HepG2 (cell line): ENCODE measurements around the gene CTCF. TPM values are rescaled to one million over a fixed set of nuclear protein-coding genes. Genes with fewer than 3 reads are reported as not detected.

ENCODE experiments used
- CCAR2 ChIP-seq: fragments of 200-400 bp; formaldehyde crosslinking; optimal IDR thresholded peaks from 2 replicates; pipeline ENCODE3; 2018; ENCODE audit warnings: low read depth, mild to moderate bottlenecking, low read length, moderate library complexity
- CHCHD3 ChIP-seq: sonication (generic); formaldehyde crosslinking; IDR thresholded peaks from 2 replicates; pipeline ENCODE4 v1.8.0; 2022; ENCODE audit warnings: mild to moderate bottlenecking, missing genetic modification reagents, moderate library complexity
- EEA1 ChIP-seq: sonication (generic); formaldehyde crosslinking; IDR thresholded peaks from 2 replicates; pipeline ENCODE4 v1.5.1; 2020; ENCODE audit warnings: mild to moderate bottlenecking, missing genetic modification reagents, borderline replicate concordance
- HNF4A ChIP-seq: sonication (generic); formaldehyde crosslinking; IDR thresholded peaks from 2 replicates; pipeline ENCODE4 v1.4.0; 2020; ENCODE audit warnings: missing genetic modification reagents
- JARID2 ChIP-seq: sonication (generic); formaldehyde crosslinking; IDR thresholded peaks from 2 replicates; pipeline ENCODE4 v1.8.1; 2023; ENCODE audit warnings: missing genetic modification reagents, inconsistent platforms; ENCODE audit not compliant: insufficient replicate concordance
- KDM1A ChIP-seq: IDR thresholded peaks from 2 replicates; pipeline ENCODE4 v1.6.1; 2016; ENCODE audit warnings: missing compliant biosample characterization
- MAFF ChIP-seq: IDR thresholded peaks from 2 replicates; pipeline ENCODE4 v1.6.1; 2011; ENCODE audit warnings: low read depth, low read length, improper control_type of control experiment
- MAZ ChIP-seq, 2 experiments: sonication (generic) in 1 of 2; formaldehyde crosslinking in 1 of 2; IDR thresholded peaks; 2 replicates each; pipeline versions ENCODE4 v1.5.0 to v1.6.1; 2012 to 2020; ENCODE audit warnings: low read depth in 2 of 2, mild to moderate bottlenecking in 2 of 2, borderline replicate concordance in 1 of 2, improper control_type of control experiment in 1 of 2, low read length in 1 of 2, missing genetic modification reagents in 1 of 2, moderate library complexity in 1 of 2
- MTF2 ChIP-seq: sonication (generic); formaldehyde crosslinking; IDR thresholded peaks from 2 replicates; pipeline ENCODE4 v1.5.0; 2020; ENCODE audit warnings: missing genetic modification reagents, borderline replicate concordance
- NAIF1 ChIP-seq: sonication (generic); formaldehyde crosslinking; IDR thresholded peaks from 2 replicates; pipeline ENCODE4 v1.5.0; 2020; ENCODE audit warnings: mild to moderate bottlenecking, missing genetic modification reagents, borderline replicate concordance
- NONO ChIP-seq, 2 experiments: fragments of 450-650 bp in 1 of 2; sonication (generic) in 1 of 2; formaldehyde crosslinking in 1 of 2; IDR thresholded peaks in 1 of 2; conservative IDR thresholded peaks in 1 of 2; 2 replicates each; pipeline versions ENCODE4 v1.6.1 to v1.8.0; 2017 to 2022; ENCODE audit warnings: mild to moderate bottlenecking in 1 of 2, missing genetic modification reagents in 1 of 2, moderate library complexity in 1 of 2
- NR2F2 ChIP-seq: IDR thresholded peaks from 2 replicates; pipeline ENCODE4 v1.6.1; 2012; ENCODE audit warnings: low read depth, inconsistent platforms, borderline replicate concordance
- TFDP2 ChIP-seq: sonication (generic); formaldehyde crosslinking; IDR thresholded peaks from 2 replicates; pipeline ENCODE4 v1.4.0; 2020; ENCODE audit warnings: missing genetic modification reagents
- WIZ ChIP-seq: sonication (generic); formaldehyde crosslinking; IDR thresholded peaks from 2 replicates; pipeline ENCODE4 v1.5.1; 2020; ENCODE audit warnings: mild to moderate bottlenecking, missing genetic modification reagents
- ZFP90 ChIP-seq: sonication (generic); formaldehyde crosslinking; IDR thresholded peaks from 2 replicates; pipeline ENCODE4 v1.8.0; 2022; ENCODE audit warnings: missing genetic modification reagents, mild to moderate bottlenecking, inconsistent platforms, borderline replicate concordance
- ZNF24 ChIP-seq: fragments of 450-650 bp; IDR thresholded peaks from 2 replicates; pipeline ENCODE4 v1.6.1; 2017; ENCODE audit warnings: antibody characterized with exemption, mild to moderate bottlenecking
- ZNF451 ChIP-seq: sonication (generic); formaldehyde crosslinking; IDR thresholded peaks from 2 replicates; pipeline ENCODE4 v1.5.0; 2020; ENCODE audit warnings: mild to moderate bottlenecking, missing genetic modification reagents
- ZNF543 ChIP-seq: sonication (generic); formaldehyde crosslinking; IDR thresholded peaks from 2 replicates; pipeline ENCODE4 v1.4.0; 2020; ENCODE audit warnings: mild to moderate bottlenecking, missing genetic modification reagents
- ZNF737 ChIP-seq: sonication (generic); formaldehyde crosslinking; IDR thresholded peaks from 2 replicates; pipeline ENCODE4 v1.5.0; 2020; ENCODE audit warnings: missing genetic modification reagents, mild to moderate bottlenecking, borderline replicate concordance
- ZNF775 ChIP-seq: sonication (generic); formaldehyde crosslinking; IDR thresholded peaks from 2 replicates; pipeline ENCODE4 v1.4.0; 2020; ENCODE audit warnings: missing genetic modification reagents, mild to moderate bottlenecking, moderate library complexity, borderline replicate concordance
- polyA plus RNA-seq, 8 experiments: library from polyadenylated mRNA; depleted of rRNA in 3 of 8; stranded (reverse) in 7 of 8; unstranded in 1 of 8; fragments of >200 nt; fragmentation: Illumina TruSeq in 4 of 8; extraction: Trizol in 4 of 8; gene quantifications; 2 replicates each; pipeline versions ENCODE4 v1.2.1 to v1.2.3, GENCODE V29; 2011 to 2016; ENCODE audit warnings: low read depth in 4 of 8, missing spikeins in 1 of 8, mixed read lengths in 1 of 8; ENCODE audit not compliant: insufficient read depth in 1 of 8
- total RNA-seq, 5 experiments: library from RNA; depleted of rRNA; stranded (reverse); fragments of >200 nt; fragmentation: Illumina TruSeq; extraction: Trizol; gene quantifications; 2 replicates each; pipeline ENCODE4 v1.2.3, GENCODE V29; 2016; ENCODE audit warnings: low read depth in 1 of 5
- TF ChIP-seq, protein P1 (sequence below): sonication (generic); formaldehyde crosslinking; IDR thresholded peaks from 2 replicates; pipeline ENCODE4 v1.9.0; 2022; ENCODE audit warnings: low read depth, missing genetic modification reagents

The CTCF gene
- total and polyA plus RNA-seq, 2 of the 13 experiments (the other 11 are each of a cell fraction or from before 2014, with no cell fraction given) = 19.5 to 37.5 TPM

DNA sequence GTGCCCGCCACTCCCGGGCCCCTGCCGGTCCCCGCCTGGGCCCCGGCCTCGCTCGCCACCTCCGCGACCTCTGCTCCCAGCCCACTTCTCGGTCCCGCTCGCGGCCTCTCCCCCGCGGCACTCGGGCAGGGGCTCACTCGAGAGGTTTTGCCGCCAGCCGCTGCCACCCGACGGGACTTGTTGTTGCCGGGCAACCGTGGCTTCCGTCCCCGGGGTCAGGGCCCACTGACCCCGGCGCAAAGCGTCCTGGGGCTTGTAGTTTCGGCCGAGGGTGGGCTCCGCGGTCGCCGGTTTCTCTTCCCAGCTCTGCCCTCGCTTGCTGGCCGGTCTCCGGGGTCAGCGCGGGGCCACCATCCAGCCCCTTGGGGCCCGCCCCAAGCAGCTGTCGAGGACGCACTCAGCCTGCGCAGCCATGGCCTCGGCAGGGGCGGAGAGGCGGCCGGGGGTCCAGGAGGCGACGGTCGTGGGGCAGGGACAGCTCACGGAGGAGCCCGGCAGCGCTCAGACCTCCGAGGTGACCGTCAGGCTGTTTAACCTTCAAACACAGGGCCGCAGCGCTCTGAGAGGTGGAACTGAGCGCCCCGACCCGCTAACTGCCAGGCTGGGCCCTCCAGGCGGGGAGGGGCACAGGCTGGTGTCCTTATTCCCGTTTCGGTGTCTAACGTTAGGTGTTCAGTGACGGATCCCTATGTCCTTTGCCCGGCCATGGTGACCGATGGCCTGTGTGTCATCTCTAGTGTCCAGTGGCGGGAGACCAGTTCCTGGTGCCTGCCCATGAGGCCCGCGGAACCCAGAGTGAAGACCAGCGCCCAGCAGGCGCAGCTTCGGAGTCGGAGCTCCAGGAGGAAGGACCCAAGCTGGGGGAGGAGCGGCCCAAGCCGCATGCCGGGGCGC is 104.5 kb downstream of the CTCF start, which contains the start of the genes C16orf86 and ENKD1 (continued):
- TF ChIP-seq TFDP2 (CRISPR knock-in tag) (peak; percentile 66), KDM1A (CRISPR knock-in tag) (0 out of 2 replicates have a peak, but pooled peaks have one; percentile 6), CHCHD3 (CRISPR knock-in tag) (0 out of 2 replicates have a peak, but pooled peaks have one; percentile 13), ZNF775 (CRISPR knock-in tag) (no peak), ZNF543 (CRISPR knock-in tag) (no peak; the same call in 1 of the 2 replicates), MTF2 (CRISPR knock-in tag) (no peak), NR2F2 (peak; percentile 47; the same call in 1 of the 2 replicates), ZNF24 (no peak), MAZ (IDR thresholded peaks at IDR 0.05; ENCODE audit: borderline replicate concordance, low read depth, low read length) (0 out of 2 replicates have a peak, but pooled peaks have one; percentile 69), MAZ (CRISPR knock-in tag; IDR thresholded peaks at IDR 0.05; ENCODE audit: low read depth) (0 out of 2 replicates have a peak, but pooled peaks have one; percentile 11), ZNF737 (no peak), ZNF451 (peak; percentile 6; the same call in 1 of the 2 replicates), CCAR2 (no peak), JARID2 (CRISPR knock-in tag) (no peak), NONO (IDR thresholded peaks at IDR 0.05) (no peak), NONO (CRISPR knock-in tag; conservative IDR thresholded peaks at IDR 0.05) (peak; percentile 27; the same call in 1 of the 2 replicates), NAIF1 (CRISPR knock-in tag) (peak; percentile 17; the same call in 1 of the 2 replicates), EEA1 (CRISPR knock-in tag) (peak; percentile 59; the same call in 1 of the 2 replicates), HNF4A (peak; percentile 39; the same call in 1 of the 2 replicates), WIZ (no peak; the same call in 1 of the 2 replicates), ZFP90 (0 out of 2 replicates have a peak, but pooled peaks have one; percentile 49), MAFF (no peak)
- TF ChIP-seq, protein P1, sequence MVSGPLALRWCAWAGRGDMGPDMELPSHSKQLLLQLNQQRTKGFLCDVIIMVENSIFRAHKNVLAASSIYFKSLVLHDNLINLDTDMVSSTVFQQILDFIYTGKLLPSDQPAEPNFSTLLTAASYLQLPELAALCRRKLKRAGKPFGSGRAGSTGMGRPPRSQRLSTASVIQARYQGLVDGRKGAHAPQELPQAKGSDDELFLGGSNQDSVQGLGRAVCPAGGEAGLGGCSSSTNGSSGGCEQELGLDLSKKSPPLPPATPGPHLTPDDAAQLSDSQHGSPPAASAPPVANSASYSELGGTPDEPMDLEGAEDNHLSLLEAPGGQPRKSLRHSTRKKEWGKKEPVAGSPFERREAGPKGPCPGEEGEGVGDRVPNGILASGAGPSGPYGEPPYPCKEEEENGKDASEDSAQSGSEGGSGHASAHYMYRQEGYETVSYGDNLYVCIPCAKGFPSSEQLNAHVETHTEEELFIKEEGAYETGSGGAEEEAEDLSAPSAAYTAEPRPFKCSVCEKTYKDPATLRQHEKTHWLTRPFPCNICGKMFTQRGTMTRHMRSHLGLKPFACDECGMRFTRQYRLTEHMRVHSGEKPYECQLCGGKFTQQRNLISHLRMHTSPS (CRISPR knock-in tag) = 0 out of 2 replicates have a peak, but pooled peaks have one; percentile 15
